NCI-H187 (cell line): ENCODE data around the gene ATP2C1.
"Not testable (repeated sequence)": the region's sequence is repeated elsewhere in the genome, so short reads cannot be mapped to it uniquely, and the experiment has no call there.

Source experiments
- DNase-seq, 2 experiments: peaks; one replicate each; lab custom pipeline; 2025; lab: John Stamatoyannopoulos, UW

Gene ATP2C1, protein sequence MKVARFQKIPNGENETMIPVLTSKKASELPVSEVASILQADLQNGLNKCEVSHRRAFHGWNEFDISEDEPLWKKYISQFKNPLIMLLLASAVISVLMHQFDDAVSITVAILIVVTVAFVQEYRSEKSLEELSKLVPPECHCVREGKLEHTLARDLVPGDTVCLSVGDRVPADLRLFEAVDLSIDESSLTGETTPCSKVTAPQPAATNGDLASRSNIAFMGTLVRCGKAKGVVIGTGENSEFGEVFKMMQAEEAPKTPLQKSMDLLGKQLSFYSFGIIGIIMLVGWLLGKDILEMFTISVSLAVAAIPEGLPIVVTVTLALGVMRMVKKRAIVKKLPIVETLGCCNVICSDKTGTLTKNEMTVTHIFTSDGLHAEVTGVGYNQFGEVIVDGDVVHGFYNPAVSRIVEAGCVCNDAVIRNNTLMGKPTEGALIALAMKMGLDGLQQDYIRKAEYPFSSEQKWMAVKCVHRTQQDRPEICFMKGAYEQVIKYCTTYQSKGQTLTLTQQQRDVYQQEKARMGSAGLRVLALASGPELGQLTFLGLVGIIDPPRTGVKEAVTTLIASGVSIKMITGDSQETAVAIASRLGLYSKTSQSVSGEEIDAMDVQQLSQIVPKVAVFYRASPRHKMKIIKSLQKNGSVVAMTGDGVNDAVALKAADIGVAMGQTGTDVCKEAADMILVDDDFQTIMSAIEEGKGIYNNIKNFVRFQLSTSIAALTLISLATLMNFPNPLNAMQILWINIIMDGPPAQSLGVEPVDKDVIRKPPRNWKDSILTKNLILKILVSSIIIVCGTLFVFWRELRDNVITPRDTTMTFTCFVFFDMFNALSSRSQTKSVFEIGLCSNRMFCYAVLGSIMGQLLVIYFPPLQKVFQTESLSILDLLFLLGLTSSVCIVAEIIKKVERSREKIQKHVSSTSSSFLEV

DNA sequence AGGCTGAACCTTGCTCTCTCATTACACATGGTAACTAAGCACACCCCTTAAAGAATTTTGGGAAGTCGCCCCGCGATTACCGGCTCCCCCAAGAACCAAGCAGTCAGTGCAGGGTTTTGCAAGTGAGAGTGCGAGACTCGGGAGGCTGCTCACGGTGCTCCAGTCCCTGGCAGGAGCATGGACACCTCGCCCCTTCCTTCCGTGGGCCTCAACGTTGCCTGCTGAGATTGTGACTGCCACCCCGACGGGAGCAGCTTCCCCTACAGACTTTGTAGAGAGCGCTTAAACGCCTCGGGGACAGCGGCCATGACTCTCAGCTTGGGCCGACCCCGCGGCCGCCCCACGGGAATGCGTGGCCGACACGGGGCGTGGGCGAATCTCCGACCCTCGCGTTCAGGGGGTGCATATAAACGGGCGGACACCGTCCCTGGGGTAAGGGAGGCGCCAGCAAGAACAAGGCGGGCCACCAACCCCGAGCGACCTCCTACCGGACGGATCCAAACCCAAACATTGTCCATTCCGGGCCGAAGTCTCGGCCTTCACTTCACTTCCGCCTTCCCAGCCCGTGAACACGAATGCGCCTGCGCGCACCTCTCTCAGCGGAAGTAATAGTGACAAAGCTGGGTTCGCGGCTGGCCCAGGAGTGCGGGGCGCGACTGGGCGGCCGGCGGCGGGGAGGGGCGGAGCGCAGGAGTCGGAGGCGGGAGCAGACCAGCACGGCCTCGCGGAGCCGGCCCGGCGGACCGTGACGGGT is at the start of gene ATP2C1:
TSS of gene ATP2C1 (plus strand) at position 709 of the 754 bp plus-strand sequence. CDS start 686 bp downstream, outside the sequence.
- peak; percentile 78 to 90 for DNase-seq

- DNase-seq = no peak
These were observed 49.4 kb upstream of the ATP2C1 start for GRCh38 chr3:130844462-130844861.

DNA sequence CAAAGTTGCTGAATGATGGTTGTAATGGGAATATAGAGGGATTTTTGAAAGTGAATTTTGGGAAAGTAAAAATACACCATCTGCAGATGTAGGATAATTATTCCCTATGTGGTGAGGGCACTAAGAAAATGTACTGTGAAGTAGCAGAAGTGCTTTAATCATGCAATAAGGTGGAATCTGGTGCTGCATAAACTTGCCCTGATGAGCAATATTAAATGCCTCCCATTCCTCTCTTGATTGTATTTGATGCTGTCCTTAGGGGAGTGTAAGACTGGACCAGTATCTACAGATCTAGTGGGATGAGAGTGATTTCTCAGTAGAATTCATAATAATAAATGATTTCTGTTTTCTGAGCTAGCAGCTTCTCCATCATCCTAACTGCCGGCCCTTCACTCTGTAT is 47.7 kb upstream of the ATP2C1 start:
- no peak for DNase-seq

- DNase-seq = peak; percentile 57 to 61
These were observed 44.8 kb upstream of the ATP2C1 start for GRCh38 chr3:130849091-130849552.

- no peak for DNase-seq
These were observed 43.7 kb upstream of the ATP2C1 start for GRCh38 chr3:130850044-130850797.

GRCh38 chr3:130850843-130851242 is 43.0 kb upstream of the ATP2C1 start:
- DNase-seq = no peak

DNA sequence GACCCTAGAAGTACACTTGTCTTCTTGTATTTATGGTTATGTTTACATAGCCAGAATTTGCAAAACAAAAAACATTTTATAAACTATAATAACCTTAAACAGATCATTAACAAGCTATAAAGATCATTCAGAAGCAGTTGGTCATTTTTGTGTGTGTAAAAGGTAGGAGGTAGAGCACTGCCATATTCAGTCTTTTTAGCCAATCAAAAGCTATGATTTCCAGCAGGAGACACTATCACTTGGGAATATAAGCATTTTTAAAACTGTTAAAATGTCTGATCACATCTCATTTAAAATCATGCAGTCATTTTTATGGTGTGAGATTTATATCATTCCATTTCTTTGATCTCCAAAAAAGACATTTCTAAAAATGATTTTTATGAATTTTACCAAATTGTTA is 42.6 kb upstream of the ATP2C1 start:
- no peak for DNase-seq

GRCh38 chr3:130853581-130853980 is 40.3 kb upstream of the ATP2C1 start:
- no peak for DNase-seq

- DNase-seq = no peak
These were observed 39.5 kb upstream of the ATP2C1 start for GRCh38 chr3:130854208-130854864.

- no peak for DNase-seq
These were observed 36.4 kb upstream of the ATP2C1 start for GRCh38 chr3:130857336-130858026.

GRCh38 chr3:130862130-130862529 is 31.8 kb upstream of the ATP2C1 start:
- DNase-seq = not testable (repeated sequence)

DNA sequence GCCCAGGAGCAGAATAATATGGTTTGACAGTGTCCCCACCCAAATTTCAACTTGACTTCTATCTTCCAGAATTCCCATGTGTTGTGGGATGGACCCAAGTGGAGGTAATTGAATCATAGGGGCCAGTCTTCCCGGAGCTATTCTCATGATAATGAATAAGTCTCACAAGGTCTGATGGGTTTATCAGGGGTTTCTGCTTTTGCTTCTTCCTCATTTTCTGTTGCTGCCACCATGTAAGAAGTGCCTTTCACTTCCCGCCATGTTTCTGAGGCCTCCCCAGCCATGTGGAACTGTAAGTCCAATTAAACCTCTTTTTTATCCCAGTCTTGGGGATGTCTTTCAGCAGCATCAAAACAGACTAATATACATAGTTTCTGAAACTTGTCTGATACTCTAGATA is 28.4 kb upstream of the ATP2C1 start:
- no peak for DNase-seq

DNA sequence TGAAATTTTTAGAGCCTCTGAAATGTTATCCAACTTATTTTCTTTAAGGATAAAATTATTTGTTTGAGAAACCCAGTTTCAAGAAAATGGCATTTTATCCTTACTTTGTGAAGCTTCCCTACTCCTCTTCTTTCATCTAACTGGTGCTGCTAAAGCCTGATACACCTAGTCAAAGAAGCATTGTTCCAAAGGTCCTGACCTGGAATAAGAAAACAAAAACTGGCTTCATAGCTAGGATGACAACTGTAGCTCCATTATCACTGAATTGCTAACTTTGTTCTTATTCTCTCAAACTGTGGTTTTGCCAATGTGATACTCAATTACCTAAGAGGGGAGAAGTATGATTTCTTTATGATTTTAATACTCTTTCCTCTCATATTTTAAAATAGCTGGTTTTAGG is 27.6 kb upstream of the ATP2C1 start:
- DNase-seq = no peak

DNA sequence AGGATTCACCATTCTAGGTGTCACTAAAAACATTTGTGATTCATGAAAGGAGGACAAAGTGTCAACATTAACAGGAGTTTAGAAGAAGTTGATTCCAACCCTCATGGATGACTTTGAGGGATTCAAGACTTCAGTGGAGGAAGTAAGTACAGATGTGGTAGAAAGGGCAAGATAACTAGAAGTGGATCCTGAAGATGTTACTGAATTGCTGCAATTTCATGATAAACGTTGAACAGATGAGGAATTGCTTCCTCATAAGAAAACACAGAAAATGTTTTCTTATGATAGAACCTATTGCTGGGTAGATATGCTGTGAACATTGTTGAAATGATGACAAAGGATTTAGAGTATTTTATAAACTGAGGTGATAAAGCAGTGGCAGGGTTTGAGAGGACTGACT is 23.5 kb upstream of the ATP2C1 start:
- DNase-seq = no peak

DNA sequence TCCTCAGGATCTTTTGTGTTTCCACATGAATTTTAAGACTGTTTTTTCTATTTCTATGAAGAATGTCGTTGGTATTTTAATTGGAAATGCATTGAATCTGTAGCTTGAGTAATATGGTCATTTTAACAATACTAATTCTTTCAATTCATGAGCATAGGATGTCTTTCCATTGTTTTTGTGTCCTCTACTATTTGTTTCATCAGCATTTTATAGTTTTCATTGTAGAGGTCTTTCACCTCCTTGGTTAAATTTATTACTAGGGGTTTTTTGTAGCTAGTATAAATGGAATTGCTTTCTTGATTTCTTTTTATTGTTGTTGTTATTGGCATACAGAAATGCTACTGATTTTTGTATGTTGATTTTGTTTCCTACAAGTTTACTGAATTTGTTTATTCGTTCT is 17.3 kb upstream of the ATP2C1 start:
- DNase-seq = no peak

GRCh38 chr3:130878464-130878863 is 15.4 kb upstream of the ATP2C1 start:
- no peak for DNase-seq

GRCh38 chr3:130889416-130889946 is 4.4 kb upstream of the ATP2C1 start:
- no peak for DNase-seq

DNA sequence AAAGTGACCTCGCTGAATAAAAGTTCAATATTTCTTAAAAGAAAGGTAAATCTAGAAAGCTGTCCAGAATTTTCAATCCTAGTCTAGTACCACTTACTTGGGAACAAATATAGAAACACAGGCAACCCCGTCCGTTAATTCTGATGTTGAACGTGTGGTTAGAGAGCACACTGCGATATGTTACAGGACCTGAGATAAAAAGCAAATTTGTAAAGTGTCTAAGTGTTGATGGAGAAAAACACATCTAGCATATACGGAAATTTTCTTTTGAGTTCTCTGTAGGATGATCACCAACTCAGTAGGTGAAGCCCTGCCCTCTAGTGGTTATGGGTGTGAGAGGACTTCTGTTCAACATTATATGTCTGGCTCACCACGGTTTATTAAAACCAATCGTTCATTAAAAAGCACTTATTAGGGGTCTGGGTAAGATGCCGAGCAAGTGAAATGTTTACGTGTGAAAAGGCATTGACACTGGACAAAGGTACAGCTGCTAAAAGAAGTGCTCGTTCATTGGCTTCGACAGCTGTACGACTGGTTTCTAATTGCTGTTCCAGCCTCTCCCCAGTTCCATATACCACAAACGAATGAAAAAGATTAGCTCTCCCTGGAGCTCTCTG is 1.0 kb upstream of the ATP2C1 start:
- peak; percentile 57 to 94 for DNase-seq
